GM06990 (cell line): ENCODE data around the gene GRIK4.

Experiments used
- DNase-seq: peaks from one replicate; pipeline ENCODE4 v3.0.0-alpha.2; 2011; ENCODE audit not compliant: insufficient read length; ENCODE audit errors: extremely low read depth
- H3K27me3 ChIP-seq: replicated peaks from 2 replicates; pipeline ENCODE4 v1.6.0; 2011; ENCODE audit warnings: low read length; ENCODE audit not compliant: control insufficient read depth, insufficient read depth
- H3K36me3 ChIP-seq: 2 replicates; pipeline ENCODE4 v1.5.1; 2011; ENCODE audit warnings: low read length; ENCODE audit not compliant: control insufficient read depth, insufficient read depth
- H3K4me3 ChIP-seq: replicated peaks from 2 replicates; pipeline ENCODE4 v1.5.1; 2011; ENCODE audit warnings: low read depth, mild to moderate bottlenecking, control low read depth, low read length
- CTCF ChIP-seq: IDR thresholded peaks from 2 replicates; pipeline ENCODE4 v1.5.1; 2011; ENCODE audit warnings: low read length, control low read depth, mild to moderate bottlenecking, inconsistent platforms; ENCODE audit not compliant: insufficient read depth, poor library complexity, severe bottlenecking

The GRIK4 gene

GRCh38 chr11:120648771-120649170, 137.2 kb downstream of the GRIK4 start:
- no peak for TF ChIP-seq CTCF
- H3K36me3 ChIP-seq = no peaks in the 10 kb centered on the region
- H3K27me3 ChIP-seq = no peaks in the 10 kb centered on the region; the same call in 1 of the 2 replicates
- no peak overlapping the region for H3K4me3 ChIP-seq
- DNase-seq = no peak

GRCh38 chr11:120649316-120649715, 137.8 kb downstream of the GRIK4 start:
- Histone ChIP-seq H3K27me3 (no peaks in the 10 kb centered on the region; the same call in 1 of the 2 replicates), H3K4me3 (no peak overlapping the region), H3K36me3 (no peaks in the 10 kb centered on the region)
- no peak for TF ChIP-seq CTCF
- DNase-seq = no peak

GRCh38 chr11:120651396-120651795, 139.8 kb downstream of the GRIK4 start:
- no peak for DNase-seq
- Histone ChIP-seq H3K36me3 (no peaks in the 10 kb centered on the region), H3K4me3 (no peak overlapping the region), H3K27me3 (no peaks in the 10 kb centered on the region; the same call in 1 of the 2 replicates)
- TF ChIP-seq CTCF = no peak

- Histone ChIP-seq H3K36me3 (no peaks in the 10 kb centered on the region), H3K27me3 (no peaks in the 10 kb centered on the region; the same call in 1 of the 2 replicates), H3K4me3 (no peak overlapping the region)
- DNase-seq = no peak
- no peak for TF ChIP-seq CTCF
Measured at GRCh38 chr11:120651836-120652235, 140.3 kb downstream of the GRIK4 start.

- no peak for DNase-seq
- no peak for TF ChIP-seq CTCF
- H3K4me3 ChIP-seq = no peak overlapping the region
- no peaks in the 10 kb centered on the region for H3K27me3 ChIP-seq
- no peaks in the 10 kb centered on the region for H3K36me3 ChIP-seq
Measured at GRCh38 chr11:120652705-120653335, 141.3 kb downstream of the GRIK4 start.

- no peak for DNase-seq
- H3K4me3 ChIP-seq = no peak overlapping the region
- H3K27me3 ChIP-seq = no peaks in the 10 kb centered on the region
- TF ChIP-seq CTCF = no peak
- no peaks in the 10 kb centered on the region for H3K36me3 ChIP-seq
Measured at GRCh38 chr11:120655589-120655988, 144.0 kb downstream of the GRIK4 start.
